A172 (cell line): ENCODE data around the gene LRP1-AS. TPM values are rescaled to one million over a fixed set of nuclear protein-coding genes. Genes with fewer than 3 reads are reported as not detected.

ENCODE experiments used
- DNase-seq: peaks from one replicate; pipeline ENCODE4 v3.0.0-alpha.2; 2015; ENCODE audit warnings: low spot score
- total RNA-seq: library from RNA; depleted of rRNA; stranded (reverse); fragments of >200 nt; shearing (Covaris generic); gene quantifications from 2 replicates; pipeline ENCODE4 v1.2.3, GENCODE V29; 2014; rRNA removed

The LRP1-AS gene
- total RNA-seq, 1 experiment from 2014 or later: not detected

- DNase-seq: peak; percentile 40
These were observed 48.2 kb downstream of the LRP1-AS start for GRCh38 chr12:57099047-57099714.

GRCh38 chr12:57098546-57098945 lies 48.9 kb downstream of the LRP1-AS start:
- DNase-seq: no peak

- DNase-seq: no peak
These were observed 49.9 kb downstream of the LRP1-AS start for GRCh38 chr12:57097554-57097835.

- no peak for DNase-seq
These were observed 50.5 kb downstream of the LRP1-AS start for GRCh38 chr12:57096748-57097553.

GRCh38 chr12:57096099-57096572 lies 51.3 kb downstream of the LRP1-AS start:
- peak; percentile 46 for DNase-seq

GRCh38 chr12:57095440-57095839 lies 52.0 kb downstream of the LRP1-AS start:
- no peak for DNase-seq

Other genes with a start within 250 kb of the LRP1-AS start
- 0.12 TPM in 1 of 2 replicates, not detected in the other for gene SDR9C7, start 213.2 kb downstream of the LRP1-AS start, total RNA-seq
- not detected in 2 replicates for gene RDH16, start 190.0 kb downstream of the LRP1-AS start, total RNA-seq
- gene ZBTB39, start 141.1 kb downstream of the LRP1-AS start, total RNA-seq: 3.7 and 4.7 TPM in 2 replicates
- gene TAC3, start 131.1 kb downstream of the LRP1-AS start, total RNA-seq: not detected in 2 replicates
- not detected in 2 replicates for gene MYO1A, start 97.5 kb downstream of the LRP1-AS start, total RNA-seq
- gene NEMP1, start 68.8 kb downstream of the LRP1-AS start, total RNA-seq: 26.3 and 28.0 TPM in 2 replicates
- gene NAB2, start 58.5 kb downstream of the LRP1-AS start, total RNA-seq: 18.9 and 22.4 TPM in 2 replicates
- 15.2 and 18.4 TPM in 2 replicates for gene STAT6, start 36.3 kb downstream of the LRP1-AS start, total RNA-seq
- 34.1 and 35.5 TPM in 2 replicates for gene LRP1, start 19.1 kb downstream of the LRP1-AS start, total RNA-seq
- gene NXPH4, start 69.2 kb upstream of the LRP1-AS start, total RNA-seq: 5.3 and 5.8 TPM in 2 replicates
- 208 and 223 TPM in 2 replicates for gene SHMT2, start 82.1 kb upstream of the LRP1-AS start, total RNA-seq
- 0.59 and 0.89 TPM in 2 replicates for gene STAC3, start 103.6 kb upstream of the LRP1-AS start, total RNA-seq